Measurements from ENCODE around the gene NUDT2.
"Not testable (repeated sequence)": the region's sequence is repeated elsewhere in the genome, so short reads cannot be mapped to it uniquely, and the experiment has no call there.

The NUDT2 gene

DNA sequence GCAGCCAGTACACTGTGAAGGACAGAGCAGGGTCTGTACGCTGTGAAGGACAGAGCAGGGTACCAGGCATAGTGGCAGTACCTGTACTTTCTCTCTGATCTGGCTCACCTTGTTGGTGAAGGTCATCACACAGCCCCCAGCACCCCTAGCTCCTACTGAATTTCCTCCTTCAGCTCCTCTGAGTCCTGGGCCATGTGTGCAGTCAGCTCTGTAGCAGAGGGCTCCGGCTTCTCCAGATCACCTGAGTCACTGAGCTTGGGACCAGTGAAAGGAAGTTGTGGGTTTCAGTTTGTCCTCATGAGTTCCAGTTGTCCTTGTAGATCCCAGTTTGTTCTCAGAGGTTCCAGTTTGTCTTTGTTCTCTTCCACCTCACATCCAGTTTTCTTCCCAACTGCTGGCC is 5.5 kb downstream of the NUDT2 start:
- H3K36me3 ChIP-seq (ENCODE audit: control insufficient read depth, insufficient read depth, low read length), result no peaks in the 10 kb centered on the region; the same call in 1 of the 2 replicates
- no CpG with 5 or more reads among the region's 2 CpGs for WGBS (ENCODE audit: insufficient coverage, insufficient read length)
- no peak for DNase-seq (ENCODE audit: low read depth, low spot score)
- no peak overlapping the region for H3K4me3 ChIP-seq (ENCODE audit: low read length)
- H3K27ac ChIP-seq (ENCODE audit: low read length), result no peak overlapping the region
- H3K27me3 ChIP-seq (ENCODE audit: control insufficient read depth, insufficient read depth, low read length), result no peaks in the 10 kb centered on the region
- no peaks in the 10 kb centered on the region for H3K9me3 ChIP-seq (ENCODE audit: control insufficient read depth, insufficient read depth, low read length)
- no peaks in the 10 kb centered on the region for H3K4me1 ChIP-seq (ENCODE audit: control insufficient read depth, insufficient read depth, low read length)

DNA sequence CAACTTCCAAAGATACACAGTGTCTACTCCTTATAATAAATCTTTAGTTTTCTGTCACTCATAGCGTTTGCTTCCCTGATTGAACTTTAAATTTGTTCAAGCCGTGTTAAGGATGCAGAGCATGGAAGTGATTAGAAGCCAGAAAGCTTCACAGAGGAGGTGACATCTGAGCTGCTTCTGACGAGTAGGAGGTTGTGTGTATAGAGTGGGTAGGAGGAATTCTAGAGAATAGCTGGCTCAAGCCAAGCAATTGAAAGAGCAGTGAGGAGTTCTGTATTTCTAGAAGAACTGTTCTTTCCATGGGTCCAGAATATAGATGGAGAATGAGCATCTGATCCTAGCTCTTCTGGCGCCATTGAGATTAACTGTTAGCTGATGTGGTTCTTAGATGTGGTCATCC is 6.0 kb downstream of the NUDT2 start:
- no CpG with 5 or more reads among the region's 4 CpGs for WGBS (ENCODE audit: insufficient coverage, insufficient read length)
- H3K27me3 ChIP-seq (ENCODE audit: control insufficient read depth, insufficient read depth, low read length), result no peaks in the 10 kb centered on the region
- no peak overlapping the region for H3K4me3 ChIP-seq (ENCODE audit: low read length)
- H3K36me3 ChIP-seq (ENCODE audit: control insufficient read depth, insufficient read depth, low read length), result no peaks in the 10 kb centered on the region; the same call in 1 of the 2 replicates
- no peaks in the 10 kb centered on the region for H3K9me3 ChIP-seq (ENCODE audit: control insufficient read depth, insufficient read depth, low read length)
- no peak overlapping the region for H3K27ac ChIP-seq (ENCODE audit: low read length)
- no peaks in the 10 kb centered on the region for H3K4me1 ChIP-seq (ENCODE audit: control insufficient read depth, insufficient read depth, low read length)
- DNase-seq (ENCODE audit: low read depth, low spot score), result no peak

DNA sequence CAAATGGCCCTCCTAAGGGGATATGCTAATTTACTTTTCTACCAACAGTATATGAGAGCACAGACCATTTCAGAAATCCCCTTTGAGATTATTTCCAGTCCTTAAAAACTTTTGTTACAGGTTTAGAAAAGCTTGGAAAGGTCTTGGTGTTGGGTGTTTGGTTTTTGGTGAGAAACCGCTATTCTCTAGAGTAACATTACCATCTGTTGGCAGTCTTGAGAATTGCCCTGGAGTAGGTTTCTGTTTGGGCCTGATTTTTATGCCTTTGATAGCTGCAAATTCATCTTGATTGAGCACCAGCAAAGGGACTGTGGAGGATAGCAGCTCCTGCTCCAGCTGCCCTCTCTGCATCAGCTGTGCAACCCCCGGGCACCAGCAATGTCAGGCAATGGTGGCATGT is 8.0 kb downstream of the NUDT2 start:
- Histone ChIP-seq H3K9me3 (ENCODE audit: control insufficient read depth, insufficient read depth, low read length) (no peaks in the 10 kb centered on the region), H3K27me3 (ENCODE audit: control insufficient read depth, insufficient read depth, low read length) (no peaks in the 10 kb centered on the region), H3K36me3 (ENCODE audit: control insufficient read depth, insufficient read depth, low read length) (no peaks in the 10 kb centered on the region; the same call in 1 of the 2 replicates), H3K4me3 (ENCODE audit: low read length) (no peak overlapping the region), H3K27ac (ENCODE audit: low read length) (no peak overlapping the region), H3K4me1 (ENCODE audit: control insufficient read depth, insufficient read depth, low read length) (no peaks in the 10 kb centered on the region)
- no peak for DNase-seq (ENCODE audit: low read depth, low spot score)
- WGBS (ENCODE audit: insufficient coverage, insufficient read length), result no CpG with 5 or more reads among the region's 2 CpGs

DNA sequence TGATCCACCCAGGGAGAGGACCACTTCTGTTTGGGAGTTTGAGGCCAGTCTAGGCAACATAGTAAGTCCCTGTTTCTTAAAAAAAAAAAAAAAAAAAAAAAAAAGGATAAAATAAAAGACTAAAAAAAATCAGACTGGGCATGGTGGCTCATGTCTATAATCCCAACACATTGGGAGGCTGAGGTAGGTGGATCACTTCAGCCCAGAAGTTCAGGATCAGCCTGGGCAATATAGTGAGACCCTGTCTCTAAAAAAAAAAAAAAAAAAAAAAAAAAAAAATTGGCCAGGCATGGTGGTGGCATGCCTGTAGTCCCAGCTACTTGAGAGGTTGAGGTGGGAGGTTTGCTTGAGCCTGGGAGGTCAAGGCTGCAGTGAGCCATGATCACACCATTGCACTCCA is 8.7 kb downstream of the NUDT2 start:
- not testable (repeated sequence) for H3K27ac ChIP-seq (ENCODE audit: low read length); H3K4me3 ChIP-seq (ENCODE audit: low read length); H3K27me3 ChIP-seq (ENCODE audit: control insufficient read depth, insufficient read depth, low read length); H3K36me3 ChIP-seq (ENCODE audit: control insufficient read depth, insufficient read depth, low read length); H3K9me3 ChIP-seq (ENCODE audit: control insufficient read depth, insufficient read depth, low read length); H3K4me1 ChIP-seq (ENCODE audit: control insufficient read depth, insufficient read depth, low read length); DNase-seq (ENCODE audit: low read depth, low spot score)

DNA sequence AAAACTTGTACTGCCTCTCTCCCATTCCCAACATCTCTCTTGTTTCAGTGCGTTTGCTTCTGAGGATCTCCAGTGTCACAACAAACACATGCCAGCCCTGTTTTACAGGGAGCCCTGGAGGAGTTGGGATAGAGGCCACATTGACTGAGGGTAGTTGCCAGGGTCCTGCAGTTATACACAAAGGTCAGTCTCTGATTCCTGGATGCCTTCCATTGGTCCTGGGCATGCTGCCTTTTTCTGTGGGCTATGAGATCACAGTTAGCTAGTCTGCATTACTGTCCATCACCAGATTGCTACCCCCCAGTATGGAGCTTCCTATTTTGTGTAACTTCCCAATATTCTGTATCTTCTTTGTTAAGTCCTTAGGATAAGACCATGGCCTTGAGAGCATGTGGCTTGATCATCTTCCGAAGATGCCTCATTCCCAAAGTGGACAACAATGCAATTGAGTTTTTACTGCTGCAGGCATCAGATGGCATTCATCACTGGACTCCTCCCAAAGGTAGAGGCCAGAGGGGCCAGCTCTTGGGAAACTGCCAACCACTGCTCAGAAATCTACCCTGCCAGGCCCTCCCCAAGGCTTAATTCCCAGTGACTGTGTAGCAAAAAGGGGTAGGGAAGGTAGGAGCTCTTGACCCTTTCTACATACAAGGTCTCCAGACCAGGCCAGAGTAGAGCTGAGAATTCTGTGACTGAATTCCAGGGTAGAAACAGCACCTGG is 9.5 kb downstream of the NUDT2 start:
- Histone ChIP-seq H3K4me3 (ENCODE audit: low read length) (no peak overlapping the region), H3K27me3 (ENCODE audit: control insufficient read depth, insufficient read depth, low read length) (no peaks in the 10 kb centered on the region)
- WGBS (ENCODE audit: insufficient coverage, insufficient read length), result no CpG with 5 or more reads among the region's 2 CpGs

DNA sequence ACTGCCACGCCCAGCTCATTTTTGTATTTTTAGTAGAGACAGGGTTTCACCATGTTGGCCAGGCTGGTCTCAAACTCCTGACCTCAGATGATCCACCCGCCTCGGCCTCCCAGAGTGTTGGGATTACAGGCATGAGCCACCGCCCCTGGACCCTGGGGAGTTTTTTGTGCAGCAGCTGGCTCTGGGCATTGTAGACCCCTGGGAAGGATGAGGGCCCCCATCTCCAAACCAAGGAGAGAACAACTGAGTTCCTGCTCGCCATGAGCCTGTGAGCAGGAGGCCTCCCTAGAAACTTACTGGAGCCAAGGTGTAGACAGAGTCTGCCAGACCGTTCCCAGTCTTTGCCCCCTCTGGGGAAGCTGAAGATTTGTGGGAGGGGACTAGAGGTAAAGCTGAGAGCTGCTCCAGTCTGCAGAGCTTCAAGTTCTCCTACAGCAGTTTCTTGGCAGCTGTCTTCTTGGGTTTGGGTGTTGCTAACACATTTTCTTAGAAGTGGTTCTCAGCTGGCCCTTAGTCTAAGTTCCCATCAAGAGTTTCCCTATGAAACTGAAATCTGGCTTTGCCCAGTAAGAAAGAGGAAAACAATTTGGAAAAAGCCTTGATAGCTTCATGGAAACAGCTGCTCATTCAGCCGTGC is 12.4 kb downstream of the NUDT2 start:
- Histone ChIP-seq H3K9me3 (ENCODE audit: control insufficient read depth, insufficient read depth, low read length) (no peaks in the 10 kb centered on the region), H3K4me1 (ENCODE audit: control insufficient read depth, insufficient read depth, low read length) (no peaks in the 10 kb centered on the region), H3K27ac (ENCODE audit: low read length) (no peak overlapping the region), H3K27me3 (ENCODE audit: control insufficient read depth, insufficient read depth, low read length) (no peaks in the 10 kb centered on the region), H3K4me3 (ENCODE audit: low read length) (no peak overlapping the region), H3K36me3 (ENCODE audit: control insufficient read depth, insufficient read depth, low read length) (no peaks in the 10 kb centered on the region; the same call in 1 of the 2 replicates)
- no peak for DNase-seq (ENCODE audit: low read depth, low spot score)
- no CpG with 5 or more reads among the region's 7 CpGs for WGBS (ENCODE audit: insufficient coverage, insufficient read length)

More for the DNA sequence above, 9.5 kb downstream of the NUDT2 start:
- Histone ChIP-seq H3K9me3 (ENCODE audit: control insufficient read depth, insufficient read depth, low read length) (no peaks in the 10 kb centered on the region), H3K27ac (ENCODE audit: low read length) (no peak overlapping the region), H3K4me1 (ENCODE audit: control insufficient read depth, insufficient read depth, low read length) (no peaks in the 10 kb centered on the region), H3K36me3 (ENCODE audit: control insufficient read depth, insufficient read depth, low read length) (no peaks in the 10 kb centered on the region; the same call in 1 of the 2 replicates)
- DNase-seq (ENCODE audit: low read depth, low spot score), result no peak

DNA sequence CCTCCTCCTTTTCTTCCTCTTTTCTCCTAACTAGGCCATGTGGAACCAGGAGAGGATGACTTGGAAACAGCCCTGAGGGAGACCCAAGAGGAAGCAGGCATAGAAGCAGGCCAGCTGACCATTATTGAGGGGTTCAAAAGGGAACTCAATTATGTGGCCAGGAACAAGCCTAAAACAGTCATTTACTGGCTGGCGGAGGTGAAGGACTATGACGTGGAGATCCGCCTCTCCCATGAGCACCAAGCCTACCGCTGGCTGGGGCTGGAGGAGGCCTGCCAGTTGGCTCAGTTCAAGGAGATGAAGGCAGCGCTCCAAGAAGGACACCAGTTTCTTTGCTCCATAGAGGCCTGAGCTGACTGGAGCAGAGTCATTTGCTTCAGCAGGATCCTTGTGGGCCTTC is 13.7 kb downstream of the NUDT2 start:
- Histone ChIP-seq H3K4me1 (ENCODE audit: control insufficient read depth, insufficient read depth, low read length) (no peaks in the 10 kb centered on the region), H3K27ac (ENCODE audit: low read length) (no peak overlapping the region), H3K9me3 (ENCODE audit: control insufficient read depth, insufficient read depth, low read length) (no peaks in the 10 kb centered on the region), H3K36me3 (ENCODE audit: control insufficient read depth, insufficient read depth, low read length) (no peaks in the 10 kb centered on the region; the same call in 1 of the 2 replicates), H3K4me3 (ENCODE audit: low read length) (no peak overlapping the region), H3K27me3 (ENCODE audit: control insufficient read depth, insufficient read depth, low read length) (no peaks in the 10 kb centered on the region)
- WGBS (ENCODE audit: insufficient coverage, insufficient read length), result no CpG with 5 or more reads among the region's 5 CpGs
- no peak for DNase-seq (ENCODE audit: low read depth, low spot score)

DNA sequence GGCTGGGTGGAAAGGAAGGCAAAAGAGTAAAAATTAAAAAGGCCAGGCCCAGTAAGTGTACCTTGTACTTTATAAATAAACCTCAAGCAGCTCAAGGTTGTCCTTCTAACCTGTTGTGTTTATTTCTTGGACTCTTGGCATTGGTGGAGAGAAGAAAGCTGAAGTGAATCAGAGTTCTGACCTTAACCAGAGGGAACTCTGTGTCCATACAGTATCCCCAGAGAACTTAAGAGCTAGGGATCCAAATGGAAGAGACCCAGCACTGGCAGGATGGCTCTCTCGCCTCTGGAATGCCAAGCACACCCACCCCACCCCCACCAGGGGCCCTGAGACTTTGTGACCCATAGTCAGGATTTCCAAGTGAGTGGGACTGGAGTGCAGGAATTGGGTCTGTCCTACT is 14.2 kb downstream of the NUDT2 start:
- H3K4me1 ChIP-seq (ENCODE audit: control insufficient read depth, insufficient read depth, low read length), result no peaks in the 10 kb centered on the region
- no peaks in the 10 kb centered on the region for H3K9me3 ChIP-seq (ENCODE audit: control insufficient read depth, insufficient read depth, low read length)
- WGBS (ENCODE audit: insufficient coverage, insufficient read length), result no CpG with 5 or more reads among the region's 1 CpG
- no peaks in the 10 kb centered on the region for H3K27me3 ChIP-seq (ENCODE audit: control insufficient read depth, insufficient read depth, low read length)
- H3K36me3 ChIP-seq (ENCODE audit: control insufficient read depth, insufficient read depth, low read length), result no peaks in the 10 kb centered on the region; the same call in 1 of the 2 replicates
- no peak for DNase-seq (ENCODE audit: low read depth, low spot score)
- H3K4me3 ChIP-seq (ENCODE audit: low read length), result no peak overlapping the region
- H3K27ac ChIP-seq (ENCODE audit: low read length), result no peak overlapping the region

DNA sequence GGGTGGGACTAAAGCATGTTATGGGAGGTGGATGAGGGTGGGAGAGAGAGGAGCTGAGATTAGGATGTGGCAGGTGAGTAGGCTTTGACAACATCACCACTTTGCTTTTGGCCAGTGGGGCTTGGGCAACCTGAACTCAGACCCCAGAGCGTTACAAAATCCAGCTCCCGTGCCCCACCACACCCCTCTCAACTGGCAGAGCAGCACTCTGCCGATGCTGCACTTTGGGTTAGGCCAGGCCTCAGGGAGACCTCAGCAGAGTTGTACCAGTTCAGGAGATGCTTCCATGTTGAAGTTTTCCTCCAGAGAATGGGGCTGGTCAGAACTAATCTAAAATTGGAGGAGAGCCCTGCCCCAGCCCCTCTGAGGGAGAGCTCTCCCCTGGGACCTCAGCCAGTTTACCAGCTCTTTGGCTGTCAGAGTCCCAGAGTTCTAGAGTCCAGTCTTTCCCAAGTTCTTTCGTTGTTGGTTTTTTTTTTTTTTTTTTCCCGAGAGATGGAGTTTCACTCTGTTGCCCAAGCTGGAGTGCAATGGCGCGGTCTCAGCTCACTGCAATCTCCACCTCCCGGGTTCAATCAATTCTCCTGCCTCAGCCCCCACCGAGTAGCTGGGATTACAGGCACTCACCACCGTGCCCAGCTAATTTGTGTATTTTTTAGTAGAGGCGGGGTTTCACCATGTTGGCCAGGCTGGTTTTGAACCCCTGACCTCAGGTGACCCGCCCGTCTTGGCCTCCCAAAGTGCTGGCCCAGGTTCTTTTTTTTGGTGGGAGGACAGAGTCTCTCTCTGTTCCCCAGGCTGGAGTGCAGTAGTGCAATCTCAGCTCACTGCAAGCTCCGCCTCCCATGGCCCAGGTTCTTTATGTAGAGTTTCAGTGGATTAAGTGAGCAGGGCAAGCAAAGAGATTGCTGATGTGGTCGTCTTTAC is 17.8 kb downstream of the NUDT2 start:
- no peak overlapping the region for H3K4me3 ChIP-seq (ENCODE audit: low read length)
- H3K27ac ChIP-seq (ENCODE audit: low read length), result no peak overlapping the region
- no peak for DNase-seq (ENCODE audit: low read depth, low spot score)
- H3K9me3 ChIP-seq (ENCODE audit: control insufficient read depth, insufficient read depth, low read length), result no peaks in the 10 kb centered on the region
- no CpG with 5 or more reads among the region's 15 CpGs for WGBS (ENCODE audit: insufficient coverage, insufficient read length)
- no peaks in the 10 kb centered on the region for H3K27me3 ChIP-seq (ENCODE audit: control insufficient read depth, insufficient read depth, low read length)
- H3K36me3 ChIP-seq (ENCODE audit: control insufficient read depth, insufficient read depth, low read length), result no peaks in the 10 kb centered on the region
- no peaks in the 10 kb centered on the region for H3K4me1 ChIP-seq (ENCODE audit: control insufficient read depth, insufficient read depth, low read length)

DNA sequence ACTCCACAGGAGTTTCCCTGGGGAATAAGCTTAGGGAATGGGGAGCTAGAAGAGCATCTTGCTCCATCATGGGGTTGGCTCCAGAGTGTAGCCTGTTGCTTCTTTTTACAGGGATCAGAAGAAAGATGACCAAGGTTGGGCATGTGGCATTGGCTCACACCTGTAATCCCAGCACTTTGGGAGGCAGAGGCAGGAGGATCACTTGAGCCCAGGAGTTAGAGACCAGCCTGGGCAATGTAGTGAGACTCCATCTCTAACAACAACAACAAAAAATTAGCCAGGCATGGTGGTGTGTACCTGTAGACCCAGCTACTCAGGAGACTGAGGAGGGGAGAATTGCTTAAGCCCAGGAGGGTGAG is 18.4 kb downstream of the NUDT2 start:
- H3K4me3 ChIP-seq (ENCODE audit: low read length), result no peak overlapping the region
- no peaks in the 10 kb centered on the region for H3K9me3 ChIP-seq (ENCODE audit: control insufficient read depth, insufficient read depth, low read length)
- H3K36me3 ChIP-seq (ENCODE audit: control insufficient read depth, insufficient read depth, low read length), result no peaks in the 10 kb centered on the region
- H3K27me3 ChIP-seq (ENCODE audit: control insufficient read depth, insufficient read depth, low read length), result no peaks in the 10 kb centered on the region
- no peak for DNase-seq (ENCODE audit: low read depth, low spot score)
- H3K4me1 ChIP-seq (ENCODE audit: control insufficient read depth, insufficient read depth, low read length), result no peaks in the 10 kb centered on the region
- no peak overlapping the region for H3K27ac ChIP-seq (ENCODE audit: low read length)
